22Rv1 (cell line): ENCODE results near the gene ATL3.

ENCODE experiments used
- ZFX ChIP-seq: fragments of 450-650 bp; IDR thresholded peaks from 2 replicates; pipeline ENCODE4 v1.6.1; 2017; ENCODE audit warnings: antibody characterized with exemption, borderline replicate concordance
- TF ChIP-seq, protein P1 (sequence below): fragments of 450-650 bp; IDR thresholded peaks from 2 replicates; pipeline ENCODE4 v1.5.1; 2017; ENCODE audit warnings: mild to moderate bottlenecking

DNA sequence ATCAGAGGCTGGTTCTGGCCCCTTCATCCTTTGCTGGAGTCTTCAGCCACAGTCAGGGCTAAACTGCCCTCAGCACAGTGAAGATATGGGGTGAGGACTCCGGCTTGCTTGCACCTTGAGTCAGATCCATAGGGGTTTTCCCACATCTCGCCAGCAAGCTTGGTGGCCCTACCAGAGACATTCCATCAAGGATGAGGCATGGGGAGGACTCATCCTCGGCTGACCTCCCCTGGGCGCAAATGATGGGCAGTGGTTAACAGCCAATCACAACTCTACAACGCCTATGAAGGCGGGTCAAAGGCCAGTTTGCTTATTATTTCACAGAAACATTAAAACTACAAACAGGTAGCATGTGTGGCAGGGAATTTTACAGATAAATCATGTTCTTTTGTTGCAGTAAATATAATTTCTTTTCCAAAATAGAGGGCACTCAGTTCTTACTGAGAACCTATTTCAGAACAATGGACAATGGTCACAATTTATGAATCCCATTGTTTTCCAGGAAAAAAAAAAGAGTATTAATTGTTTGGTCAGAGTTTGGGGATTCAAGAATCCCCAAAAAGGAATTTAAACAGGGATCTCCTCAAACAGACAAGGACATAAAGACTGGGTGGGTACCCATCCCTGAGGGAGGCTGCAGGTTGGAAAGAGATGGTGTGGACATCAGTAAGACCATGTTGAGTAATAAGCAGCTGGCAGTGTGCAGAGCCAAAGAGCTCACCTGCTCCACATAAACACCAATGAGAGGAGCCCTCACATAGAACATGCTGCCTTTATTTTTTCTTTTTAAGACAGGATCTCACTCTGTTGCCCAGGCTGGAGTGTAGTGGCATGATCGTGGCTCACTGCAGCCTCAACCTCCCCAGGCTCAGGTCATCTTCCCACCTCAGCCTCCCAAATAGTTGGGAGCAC, 71.7 kb downstream of the ATL3 start:
- TF ChIP-seq, protein P1, sequence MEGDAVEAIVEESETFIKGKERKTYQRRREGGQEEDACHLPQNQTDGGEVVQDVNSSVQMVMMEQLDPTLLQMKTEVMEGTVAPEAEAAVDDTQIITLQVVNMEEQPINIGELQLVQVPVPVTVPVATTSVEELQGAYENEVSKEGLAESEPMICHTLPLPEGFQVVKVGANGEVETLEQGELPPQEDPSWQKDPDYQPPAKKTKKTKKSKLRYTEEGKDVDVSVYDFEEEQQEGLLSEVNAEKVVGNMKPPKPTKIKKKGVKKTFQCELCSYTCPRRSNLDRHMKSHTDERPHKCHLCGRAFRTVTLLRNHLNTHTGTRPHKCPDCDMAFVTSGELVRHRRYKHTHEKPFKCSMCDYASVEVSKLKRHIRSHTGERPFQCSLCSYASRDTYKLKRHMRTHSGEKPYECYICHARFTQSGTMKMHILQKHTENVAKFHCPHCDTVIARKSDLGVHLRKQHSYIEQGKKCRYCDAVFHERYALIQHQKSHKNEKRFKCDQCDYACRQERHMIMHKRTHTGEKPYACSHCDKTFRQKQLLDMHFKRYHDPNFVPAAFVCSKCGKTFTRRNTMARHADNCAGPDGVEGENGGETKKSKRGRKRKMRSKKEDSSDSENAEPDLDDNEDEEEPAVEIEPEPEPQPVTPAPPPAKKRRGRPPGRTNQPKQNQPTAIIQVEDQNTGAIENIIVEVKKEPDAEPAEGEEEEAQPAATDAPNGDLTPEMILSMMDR, result no peak
- no peak for TF ChIP-seq ZFX
